ENCODE measurements around the gene TAC4. TPM values are rescaled to one million over a fixed set of nuclear protein-coding genes. Genes with fewer than 3 reads are reported as not detected.

TAC4 gene
- total and polyA plus RNA-seq, 2 experiments from 2014 or later, result 0.78 TPM; not detected in 1

GRCh38 chr17:49880291-49881053 lies 32.6 kb upstream of the TAC4 start:
- TF ChIP-seq CTCF (IDR thresholded peaks at IDR 0.05; ENCODE audit: low read depth, low read length), result peak; percentile 95
- H3K36me3 ChIP-seq, result no peaks in the 10 kb centered on the region
- no peak overlapping the region for H3K27ac ChIP-seq
- H3K4me3 ChIP-seq, result no peak overlapping the region
- H3K27me3 ChIP-seq, result no peaks in the 10 kb centered on the region
- H3K9me3 ChIP-seq (ENCODE audit: low read depth), result no peaks in the 10 kb centered on the region
- H3K4me1 ChIP-seq (ENCODE audit: low read depth), result peaks cover 6% of the 10 kb centered on the region
- peak; percentile 75 to 90 for DNase-seq (ENCODE audit: low read depth in 1 of 2, low spot score in 1 of 2)

GRCh38 chr17:49878931-49879904 lies 31.3 kb upstream of the TAC4 start:
- no peaks in the 10 kb centered on the region for H3K27me3 ChIP-seq
- no peak overlapping the region for H3K4me3 ChIP-seq
- no peak for DNase-seq (ENCODE audit: low read depth in 1 of 2, low spot score in 1 of 2)
- H3K4me1 ChIP-seq (ENCODE audit: low read depth), result peaks cover 6% of the 10 kb centered on the region
- H3K27ac ChIP-seq, result no peak overlapping the region
- no peaks in the 10 kb centered on the region for H3K36me3 ChIP-seq
- TF ChIP-seq CTCF (IDR thresholded peaks at IDR 0.05; ENCODE audit: low read depth, low read length), result no peak
- H3K9me3 ChIP-seq (ENCODE audit: low read depth), result no peaks in the 10 kb centered on the region

GRCh38 chr17:49875685-49876084 lies 27.8 kb upstream of the TAC4 start:
- Histone ChIP-seq H3K36me3 (no peaks in the 10 kb centered on the region), H3K27me3 (no peaks in the 10 kb centered on the region), H3K27ac (no peak overlapping the region), H3K9me3 (ENCODE audit: low read depth) (no peaks in the 10 kb centered on the region), H3K4me1 (ENCODE audit: low read depth) (peaks cover 18% of the 10 kb centered on the region), H3K4me3 (no peak overlapping the region)
- TF ChIP-seq CTCF (IDR thresholded peaks at IDR 0.05; ENCODE audit: low read depth, low read length), result no peak
- no peak for DNase-seq (ENCODE audit: low read depth in 1 of 2, low spot score in 1 of 2)

GRCh38 chr17:49874911-49875310 lies 27.0 kb upstream of the TAC4 start:
- Histone ChIP-seq H3K27ac (no peak overlapping the region), H3K9me3 (ENCODE audit: low read depth) (no peaks in the 10 kb centered on the region), H3K4me3 (no peak overlapping the region), H3K4me1 (ENCODE audit: low read depth) (peaks cover 17% of the 10 kb centered on the region), H3K36me3 (no peaks in the 10 kb centered on the region), H3K27me3 (no peaks in the 10 kb centered on the region)
- no peak for TF ChIP-seq CTCF (IDR thresholded peaks at IDR 0.05; ENCODE audit: low read depth, low read length)
- DNase-seq (ENCODE audit: low read depth in 1 of 2, low spot score in 1 of 2), result no peak

GRCh38 chr17:49873926-49874325 lies 26.1 kb upstream of the TAC4 start:
- Histone ChIP-seq H3K27ac (no peak overlapping the region), H3K4me3 (no peak overlapping the region), H3K36me3 (no peaks in the 10 kb centered on the region), H3K4me1 (ENCODE audit: low read depth) (peaks cover 17% of the 10 kb centered on the region), H3K9me3 (ENCODE audit: low read depth) (no peaks in the 10 kb centered on the region), H3K27me3 (no peaks in the 10 kb centered on the region)
- no peak for DNase-seq (ENCODE audit: low read depth in 1 of 2, low spot score in 1 of 2)
- TF ChIP-seq CTCF (IDR thresholded peaks at IDR 0.05; ENCODE audit: low read depth, low read length), result no peak

Data from cardiac muscle cell (in vitro differentiated cells and primary cell).